ENCODE data around the gene CERS2.

DNA sequence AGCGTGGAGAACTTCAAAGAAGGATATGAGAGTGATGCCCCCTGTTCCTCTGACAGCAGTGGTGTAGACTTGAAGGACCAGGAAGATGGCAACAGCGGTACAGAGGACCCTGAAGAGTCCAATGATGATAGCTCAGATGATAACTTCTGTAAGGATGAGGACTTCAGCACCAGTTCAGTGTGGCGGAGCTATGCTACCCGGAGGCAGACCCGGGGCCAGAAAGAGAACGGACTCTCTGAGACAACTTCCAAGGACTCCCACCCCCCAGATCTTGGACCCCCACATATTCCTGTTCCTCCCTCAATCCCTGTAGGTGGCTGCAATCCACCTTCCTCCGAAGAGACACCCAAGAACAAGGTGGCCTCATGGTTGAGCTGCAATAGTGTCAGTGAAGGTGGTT is 14.0 kb downstream of the CERS2 start:
- TF ChIP-seq ZNF816 (CRISPR knock-in tag; IDR thresholded peaks at IDR 0.05; ENCODE audit: borderline replicate concordance) (no peak), POLR2A (IDR thresholded peaks at IDR 0.05; ENCODE audit: insufficient read depth in 1 of 2, low read depth in 2 of 2, low read length in 2 of 2) (no peak), ZC3H4 (CRISPR knock-in tag; IDR thresholded peaks at IDR 0.05; ENCODE audit: borderline replicate concordance) (no peak), CREB1 (IDR thresholded peaks at IDR 0.05) (no peak), CREB1 (CRISPR knock-in tag; IDR thresholded peaks at IDR 0.05) (no peak), ZBTB8A (CRISPR knock-in tag; IDR thresholded peaks at IDR 0.05; ENCODE audit: borderline replicate concordance, low read depth) (no peak), ELF1 (CRISPR knock-in tag; IDR thresholded peaks at IDR 0.05) (no peak), TCF7L2 (IDR thresholded peaks at IDR 0.05; ENCODE audit: low read depth, low read length) (no peak), HNF4G (IDR thresholded peaks at IDR 0.05; ENCODE audit: borderline replicate concordance, low read depth, low read length) (no peak), HNF4G (CRISPR knock-in tag; IDR thresholded peaks at IDR 0.05; ENCODE audit: borderline replicate concordance, low read depth) (no peak)
- TF ChIP-seq, protein P1, sequence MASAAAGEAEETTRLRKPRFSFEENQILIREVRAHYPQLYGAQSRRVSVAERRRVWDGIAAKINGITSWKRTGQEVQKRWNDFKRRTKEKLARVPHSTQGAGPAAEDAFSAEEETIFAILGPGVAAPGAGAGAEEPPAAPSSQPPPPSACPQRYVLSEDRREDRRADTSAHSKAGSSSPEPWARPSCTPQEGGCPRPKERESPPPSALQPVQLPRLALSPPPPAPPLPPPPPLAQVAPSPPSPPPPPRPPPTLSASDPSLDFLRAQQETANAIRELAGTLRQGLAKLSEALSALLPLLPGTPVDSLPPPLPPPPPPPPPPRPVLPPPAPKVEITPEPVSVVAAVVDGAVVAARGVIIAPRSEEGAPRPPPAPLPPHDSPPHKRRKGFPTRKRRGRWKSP (CRISPR knock-in tag; IDR thresholded peaks at IDR 0.05) = no peak
